GM12872 (cell line): ENCODE measurements around the gene SKI.

Experiments used
- CTCF ChIP-seq: IDR thresholded peaks from 3 replicates; pipeline ENCODE4 v1.5.1; 2011; ENCODE audit warnings: low read depth, mild to moderate bottlenecking, low read length, moderate library complexity; ENCODE audit not compliant: insufficient read depth

SKI gene

GRCh38 chr1:2195785-2196184 lies 32.3 kb upstream of the SKI start:
- no peak for TF ChIP-seq CTCF

GRCh38 chr1:2196901-2197638 lies 31.0 kb upstream of the SKI start:
- no peak for TF ChIP-seq CTCF

GRCh38 chr1:2197707-2198165 lies 30.4 kb upstream of the SKI start:
- TF ChIP-seq CTCF = no peak

GRCh38 chr1:2198571-2198970 lies 29.5 kb upstream of the SKI start:
- no peak for TF ChIP-seq CTCF

- TF ChIP-seq CTCF = no peak
Measured at GRCh38 chr1:2199042-2199810, 28.9 kb upstream of the SKI start.

GRCh38 chr1:2200308-2200943 lies 27.7 kb upstream of the SKI start:
- no peak for TF ChIP-seq CTCF

- TF ChIP-seq CTCF = no peak
Measured at GRCh38 chr1:2201062-2201461, 27.1 kb upstream of the SKI start.
